ENCODE data around the gene AKAP13.

GRCh38 chr15:85331655-85332285 lies 48.6 kb upstream of the AKAP13 start:
- TF ChIP-seq, protein P1, sequence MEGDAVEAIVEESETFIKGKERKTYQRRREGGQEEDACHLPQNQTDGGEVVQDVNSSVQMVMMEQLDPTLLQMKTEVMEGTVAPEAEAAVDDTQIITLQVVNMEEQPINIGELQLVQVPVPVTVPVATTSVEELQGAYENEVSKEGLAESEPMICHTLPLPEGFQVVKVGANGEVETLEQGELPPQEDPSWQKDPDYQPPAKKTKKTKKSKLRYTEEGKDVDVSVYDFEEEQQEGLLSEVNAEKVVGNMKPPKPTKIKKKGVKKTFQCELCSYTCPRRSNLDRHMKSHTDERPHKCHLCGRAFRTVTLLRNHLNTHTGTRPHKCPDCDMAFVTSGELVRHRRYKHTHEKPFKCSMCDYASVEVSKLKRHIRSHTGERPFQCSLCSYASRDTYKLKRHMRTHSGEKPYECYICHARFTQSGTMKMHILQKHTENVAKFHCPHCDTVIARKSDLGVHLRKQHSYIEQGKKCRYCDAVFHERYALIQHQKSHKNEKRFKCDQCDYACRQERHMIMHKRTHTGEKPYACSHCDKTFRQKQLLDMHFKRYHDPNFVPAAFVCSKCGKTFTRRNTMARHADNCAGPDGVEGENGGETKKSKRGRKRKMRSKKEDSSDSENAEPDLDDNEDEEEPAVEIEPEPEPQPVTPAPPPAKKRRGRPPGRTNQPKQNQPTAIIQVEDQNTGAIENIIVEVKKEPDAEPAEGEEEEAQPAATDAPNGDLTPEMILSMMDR (IDR thresholded peaks at IDR 0.05; ENCODE audit: insufficient read depth, low read length, poor library complexity, severe bottlenecking), result no peak
- TF ChIP-seq EZH2phosphoT487 (conservative IDR thresholded peaks at IDR 0.05; ENCODE audit: low read length), result no peak

All from SU-DHL-6 (cell line).